EH (cell line): ENCODE results near the gene POLD4.
"Not testable (repeated sequence)": the region's sequence is repeated elsewhere in the genome, so short reads cannot be mapped to it uniquely, and the experiment has no call there.

Experiments used
- DNase-seq: peaks from one replicate; pipeline ENCODE4 v3.0.0-alpha.2; 2015; ENCODE audit warnings: low read depth

POLD4 gene

DNA sequence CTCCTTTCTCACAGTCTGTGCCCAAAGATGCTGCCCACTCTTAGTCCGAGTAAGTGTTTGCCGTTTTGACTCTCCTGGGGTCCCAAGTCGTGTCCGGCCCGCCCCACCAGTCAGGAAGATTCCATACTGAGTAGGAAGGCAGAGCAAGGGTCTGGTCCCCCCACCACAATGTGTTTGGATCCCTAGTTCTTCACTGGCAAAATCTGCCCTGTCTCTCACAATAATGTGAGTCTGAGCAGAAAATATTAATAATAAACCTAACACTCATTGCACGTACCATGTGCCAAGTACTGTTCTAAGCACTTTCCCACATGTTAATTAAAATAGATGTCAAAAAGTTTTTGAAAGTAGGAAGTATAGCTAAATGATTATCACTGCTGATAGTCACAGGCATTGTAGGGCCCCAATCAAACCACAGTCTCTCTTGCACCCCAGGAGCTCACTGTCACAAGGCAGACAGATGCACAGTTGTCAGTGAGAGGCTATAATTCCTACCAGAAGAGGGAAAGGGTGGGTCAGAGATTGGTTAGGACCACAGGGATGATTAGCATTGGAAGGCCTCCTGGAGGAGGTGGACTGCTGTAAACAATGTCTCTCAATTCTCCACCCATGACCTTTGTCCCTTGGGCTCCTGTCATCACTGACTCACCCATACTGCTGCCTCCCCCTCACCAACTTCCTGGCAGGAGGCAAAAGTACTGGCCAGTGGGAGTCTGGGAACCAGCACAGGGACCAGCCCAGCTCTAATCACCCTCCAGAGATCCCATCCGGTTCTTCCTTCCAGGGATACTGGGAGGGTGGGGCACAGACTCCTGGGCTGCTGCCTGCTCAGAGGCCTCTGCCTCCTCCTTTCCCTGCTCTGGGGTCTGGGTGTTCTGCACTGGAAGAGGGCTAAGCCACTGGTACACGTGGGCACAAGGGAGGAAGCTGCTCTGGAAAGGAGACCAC lies 1.0 kb upstream of the POLD4 start:
- peak; percentile 98 for DNase-seq

GRCh38 chr11:67352546-67353316 lies 615 bp downstream of the POLD4 start:
- peak; percentile 55 for DNase-seq

GRCh38 chr11:67351275-67352005 lies 1.9 kb downstream of the POLD4 start:
- peak; percentile 84 for DNase-seq

DNA sequence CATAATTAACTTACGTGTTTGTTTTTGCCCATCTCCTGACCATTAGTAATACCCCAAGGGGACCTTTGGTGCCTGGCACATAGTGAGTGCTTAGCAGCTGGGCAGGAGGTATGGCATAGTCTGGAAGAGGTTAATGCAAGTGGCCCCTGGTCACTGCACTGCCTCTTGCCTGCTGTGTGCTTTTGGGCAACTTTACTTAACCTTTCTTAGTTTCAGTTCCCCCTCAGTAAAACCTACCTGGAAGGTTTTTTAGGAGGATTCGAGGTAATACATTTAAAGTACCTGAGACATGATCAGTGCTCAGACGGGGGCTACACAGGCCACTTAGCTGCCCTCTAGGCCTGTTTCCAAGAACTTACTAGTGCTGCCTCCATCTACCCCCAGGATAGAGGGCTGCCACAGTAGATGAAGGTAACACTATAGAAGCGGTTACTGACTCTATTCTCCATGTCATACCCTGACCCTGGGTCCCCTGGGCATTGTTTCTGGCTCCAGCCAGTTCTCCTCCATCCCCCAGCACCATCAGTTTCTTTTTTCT lies 3.3 kb downstream of the POLD4 start:
- DNase-seq: no peak

- DNase-seq: no peak
These were observed 3.9 kb downstream of the POLD4 start for GRCh38 chr11:67349457-67349856.

GRCh38 chr11:67349036-67349435 lies 4.3 kb downstream of the POLD4 start:
- no peak for DNase-seq

DNA sequence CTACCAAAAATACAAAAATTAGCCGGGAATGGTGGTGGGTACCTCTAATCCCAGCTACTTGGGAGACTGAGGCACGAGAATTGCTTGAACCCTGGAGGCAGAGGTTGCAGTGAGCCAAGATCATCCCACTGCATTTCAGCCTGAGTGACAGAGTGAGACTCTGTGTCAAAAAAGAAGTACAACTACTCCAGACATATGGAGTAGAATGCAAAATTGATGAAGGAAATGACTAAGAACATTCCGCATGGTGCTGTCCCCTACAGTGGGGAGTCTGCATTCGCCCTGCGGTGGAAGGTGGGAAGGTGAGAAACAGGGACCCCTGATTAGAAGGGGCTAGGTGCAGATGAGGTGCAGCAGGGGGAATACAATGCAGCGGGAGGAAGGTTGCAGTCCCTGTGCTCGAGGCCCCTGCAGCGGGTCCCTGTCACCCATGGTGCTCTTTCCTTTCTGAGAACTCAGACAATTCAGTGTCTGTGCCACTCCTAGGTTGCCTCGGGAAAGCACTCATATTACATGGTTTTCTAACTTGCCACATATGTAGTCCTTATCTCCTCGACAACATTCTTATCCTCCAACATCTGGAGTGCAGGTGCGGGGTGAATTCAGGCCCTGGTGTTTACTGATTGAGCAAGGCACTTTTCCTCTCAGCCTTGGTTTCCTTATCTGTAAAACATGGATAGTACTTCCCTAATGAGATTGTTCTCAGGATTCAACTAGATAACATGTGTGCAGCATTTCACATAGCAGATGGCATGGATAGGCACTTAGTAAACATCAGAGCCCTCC lies 5.2 kb downstream of the POLD4 start:
- peak; percentile 37 for DNase-seq

- DNase-seq: peak; percentile 62
These were observed 7.2 kb downstream of the POLD4 start for GRCh38 chr11:67345920-67346819.

- no peak for DNase-seq
These were observed 8.0 kb downstream of the POLD4 start for GRCh38 chr11:67345247-67345919.

DNA sequence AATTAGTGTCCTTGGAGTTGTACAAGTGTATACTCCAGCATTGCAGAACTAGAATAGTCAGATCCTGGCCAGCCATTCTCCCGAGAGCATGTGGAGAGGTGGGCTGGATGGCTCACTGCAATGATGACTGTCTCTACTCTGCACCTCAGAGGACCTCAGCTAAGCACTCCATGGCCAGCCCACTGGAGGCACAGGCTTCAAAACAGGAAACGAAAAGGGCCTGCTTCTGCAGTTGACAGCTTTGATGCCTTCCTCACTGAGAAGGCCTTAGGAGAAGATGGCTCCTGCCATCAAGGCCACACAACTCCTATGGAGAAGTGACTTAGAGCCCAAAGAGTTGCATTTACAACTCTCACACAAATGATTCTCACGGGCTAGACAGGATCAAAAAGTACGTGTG lies 9.1 kb downstream of the POLD4 start:
- no peak for DNase-seq

- DNase-seq: no peak
These were observed 16.1 kb downstream of the POLD4 start for GRCh38 chr11:67337257-67337656.

GRCh38 chr11:67332081-67332691 lies 21.2 kb downstream of the POLD4 start:
- DNase-seq: peak; percentile 16

- DNase-seq: no peak
These were observed 29.8 kb downstream of the POLD4 start for GRCh38 chr11:67323526-67323925.

DNA sequence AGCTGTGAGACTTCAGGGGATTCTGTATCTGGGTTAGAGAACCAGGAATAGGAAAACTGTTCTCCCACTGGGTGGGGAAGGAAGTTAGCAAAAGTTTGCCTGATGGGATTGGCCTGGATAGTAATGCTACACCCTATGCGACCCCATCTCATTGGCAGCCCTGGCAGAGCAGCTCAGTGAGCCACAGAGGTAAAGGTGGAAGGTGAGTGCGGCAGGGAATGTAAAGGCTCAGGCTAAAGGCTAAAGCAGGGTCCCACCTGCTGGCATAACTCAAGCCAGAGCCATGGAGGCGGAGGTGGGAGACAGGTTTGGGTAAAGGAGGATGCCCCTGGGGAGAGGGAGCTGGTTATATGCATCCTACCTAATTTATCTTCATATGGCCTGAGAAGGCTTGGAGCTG lies 31.3 kb downstream of the POLD4 start:
- DNase-seq: no peak

DNA sequence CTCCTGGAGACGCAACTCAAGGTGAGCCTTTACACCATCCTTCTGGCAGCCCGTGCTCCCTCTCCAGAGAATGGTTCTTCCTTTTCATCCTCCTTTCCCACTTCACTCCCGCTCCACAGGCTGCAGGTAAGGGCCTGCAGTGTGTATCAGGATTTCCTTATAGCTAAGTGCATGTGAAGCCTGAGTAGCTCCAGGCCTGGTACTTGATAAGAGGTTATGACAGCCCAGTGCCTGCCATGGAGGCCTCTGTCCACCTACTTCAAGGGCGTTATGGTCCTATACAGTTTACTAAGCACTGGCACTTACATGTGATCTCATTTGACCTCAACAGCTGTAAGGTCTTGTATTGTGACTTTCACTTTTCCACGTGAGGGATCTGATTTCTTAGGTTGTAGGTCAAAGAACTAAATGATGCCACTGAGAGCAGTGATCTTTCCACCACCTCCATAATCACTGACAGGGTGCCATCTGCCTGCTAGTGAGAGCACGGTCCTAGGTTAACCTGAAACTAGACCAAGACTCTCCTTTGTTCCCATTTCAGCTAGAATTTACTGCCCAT lies 32.0 kb downstream of the POLD4 start:
- DNase-seq: no peak

GRCh38 chr11:67320691-67321090 lies 32.7 kb downstream of the POLD4 start:
- no peak for DNase-seq

DNA sequence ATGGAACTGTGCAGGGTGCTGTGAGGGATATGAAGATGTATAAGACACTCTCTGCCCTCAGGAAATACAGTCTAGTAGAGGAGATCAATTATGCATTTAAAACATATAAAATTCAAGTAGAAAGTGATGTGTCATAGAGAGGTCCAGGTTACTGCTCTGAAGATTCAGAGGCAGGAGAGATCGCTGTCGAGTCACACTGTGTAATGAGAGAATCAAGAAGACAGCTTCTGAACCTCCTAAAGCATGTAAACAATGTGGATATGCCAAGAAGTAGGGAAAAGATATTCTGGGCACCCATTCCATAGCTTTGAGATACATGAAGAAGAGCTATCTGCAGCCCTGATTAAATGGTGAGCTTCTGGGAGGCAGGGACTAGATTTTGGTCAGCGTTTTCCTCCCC lies 33.3 kb downstream of the POLD4 start:
- DNase-seq: peak; percentile 51

DNA sequence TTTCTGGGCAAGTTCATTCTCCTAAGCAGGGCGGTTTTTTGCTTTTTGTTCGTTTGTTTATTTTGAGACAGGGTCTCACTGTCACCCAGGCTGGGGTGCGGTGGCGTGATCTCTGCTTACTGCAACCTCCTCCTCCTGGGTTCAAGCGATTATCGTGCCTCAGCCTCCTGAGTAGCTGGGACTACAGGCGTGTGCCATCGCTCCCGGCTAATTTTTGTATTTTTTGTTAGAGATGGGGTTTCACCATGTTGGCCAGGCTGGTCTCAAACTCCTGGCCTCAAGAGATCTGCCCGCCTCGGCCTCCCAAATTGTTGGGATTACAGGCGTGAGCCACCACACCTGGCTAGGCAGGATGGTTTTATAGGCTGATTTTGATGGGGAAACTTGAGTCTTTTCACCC lies 34.5 kb downstream of the POLD4 start:
- DNase-seq: not testable (repeated sequence)
